WTC11 (cell line): Measurements from ENCODE around the gene ADRA2C. TPM values are rescaled to one million over a fixed set of nuclear protein-coding genes. Genes with fewer than 3 reads are reported as not detected.

ENCODE experiments used
- ATAC-seq: fragments of 200-7000 bp; cut with Tn5 transposase; 2 replicates; pipeline ENCODE4 v1.10.0; 2021; ENCODE audit warnings: mild to moderate bottlenecking, moderate library complexity
- CTCF ChIA-PET: fragments of 300-600 bp; sonication (Branson Sonifier 250); formaldehyde crosslinking; loops from one replicate; lab custom pipeline; 2021; ENCODE audit warnings: antibody characterized with exemption; lab: Charles Lee
- POLR2A ChIA-PET: fragments of 350-600 bp; sonication (Branson Sonifier 250); formaldehyde crosslinking; loops from one replicate; lab custom pipeline; 2021; ENCODE audit warnings: antibody characterized with exemption; lab: Charles Lee
- DNase-seq: peaks from one replicate; pipeline ENCODE4 v3.0.0; 2021; ENCODE audit warnings: low spot score
- H3K27ac Mint-ChIP-seq: 2 replicates; pipeline ENCODE4 v1.8.0; 2021; ENCODE audit warnings: mixed read lengths
- H3K27me3 Mint-ChIP-seq: 2 replicates; pipeline ENCODE4 v1.8.0; 2021; ENCODE audit warnings: low read depth, mild to moderate bottlenecking, moderate library complexity, mixed read lengths
- H3K36me3 Mint-ChIP-seq: 2 replicates; pipeline ENCODE4 v1.8.0; 2021; ENCODE audit warnings: mixed read lengths
- H3K4me1 Mint-ChIP-seq: 2 replicates; pipeline ENCODE4 v1.8.0; 2022; ENCODE audit warnings: mixed read lengths
- H3K4me3 Mint-ChIP-seq: 2 replicates; pipeline ENCODE4 v1.8.0; 2021; ENCODE audit warnings: mild to moderate bottlenecking, moderate library complexity, mixed read lengths
- H3K9me3 Mint-ChIP-seq: 2 replicates; pipeline ENCODE4 v1.8.0; 2021; ENCODE audit warnings: mixed read lengths
- CREB1 ChIP-seq: sonication (generic); formaldehyde crosslinking; IDR thresholded peaks from 2 replicates; pipeline ENCODE4 v1.8.0; 2023; ENCODE audit warnings: mild to moderate bottlenecking, missing genetic modification reagents
- EMX1 ChIP-seq: fragments of 250-450 bp; sonication (Bioruptor Pico); IDR thresholded peaks from 2 replicates; pipeline ENCODE4 v1.8.0; 2021; ENCODE audit warnings: mild to moderate bottlenecking
- FOXJ3 ChIP-seq: sonication (generic); formaldehyde crosslinking; IDR thresholded peaks from 2 replicates; pipeline ENCODE4 v1.9.0; 2021; ENCODE audit warnings: missing genetic modification reagents, mild to moderate bottlenecking, borderline replicate concordance
- IRF2 ChIP-seq: sonication (generic); formaldehyde crosslinking; IDR thresholded peaks from 2 replicates; pipeline ENCODE4 v1.8.0; 2022; ENCODE audit warnings: low read depth, missing genetic modification reagents, borderline replicate concordance
- KAT7 ChIP-seq: sonication (generic); formaldehyde crosslinking; IDR thresholded peaks from 2 replicates; pipeline ENCODE4 v1.8.1; 2023; ENCODE audit warnings: missing genetic modification reagents, mild to moderate bottlenecking, borderline replicate concordance
- NFE2L1 ChIP-seq: sonication (generic); formaldehyde crosslinking; IDR thresholded peaks from 2 replicates; pipeline ENCODE4 v1.8.1; 2023; ENCODE audit warnings: missing genetic modification reagents
- NR3C1 ChIP-seq: sonication (generic); formaldehyde crosslinking; conservative IDR thresholded peaks from 2 replicates; pipeline ENCODE4 v1.8.1; 2023; ENCODE audit warnings: low read depth, mild to moderate bottlenecking, missing genetic modification reagents
- SMAD3 ChIP-seq: sonication (generic); formaldehyde crosslinking; IDR thresholded peaks from 2 replicates; pipeline ENCODE4 v1.8.0; 2022; ENCODE audit warnings: missing genetic modification reagents, mild to moderate bottlenecking, borderline replicate concordance
- ZNF416 ChIP-seq: fragments of 250-450 bp; sonication (Bioruptor Pico); IDR thresholded peaks from 2 replicates; pipeline ENCODE4 v1.9.0; 2021; ENCODE audit warnings: mild to moderate bottlenecking, inconsistent platforms
- ZNF423 ChIP-seq: fragments of 250-450 bp; sonication (Bioruptor Pico); IDR thresholded peaks from 2 replicates; pipeline ENCODE4 v2.1.2; 2022; ENCODE audit warnings: mild to moderate bottlenecking, moderate library complexity
- ZNF671 ChIP-seq: fragments of 250-450 bp; sonication (Bioruptor Pico); IDR thresholded peaks from 2 replicates; pipeline ENCODE4 v1.8.0; 2021; ENCODE audit warnings: mild to moderate bottlenecking
- total RNA-seq: library from RNA; stranded (reverse); gene quantifications from 3 replicates; pipeline ENCODE4 v1.2.3, GENCODE V29; 2021
- TF ChIP-seq, protein P1 (sequence below): sonication (generic); formaldehyde crosslinking; IDR thresholded peaks from 2 replicates; pipeline ENCODE4 v1.8.1; 2023; ENCODE audit warnings: mild to moderate bottlenecking, missing genetic modification reagents
- TF ChIP-seq, protein P2 (sequence below): sonication (generic); formaldehyde crosslinking; IDR thresholded peaks from 2 replicates; pipeline ENCODE4 v1.8.0; 2022; ENCODE audit warnings: mild to moderate bottlenecking, missing genetic modification reagents
- TF ChIP-seq, protein P3 (sequence below): fragments of 200-600 bp; IDR thresholded peaks from 2 replicates; pipeline ENCODE4 v1.8.0; 2022; ENCODE audit warnings: antibody characterized with exemption
- TF ChIP-seq, protein P4 (sequence below): sonication (generic); formaldehyde crosslinking; IDR thresholded peaks from 2 replicates; pipeline ENCODE4 v1.8.0; 2023; ENCODE audit warnings: missing genetic modification reagents
- TF ChIP-seq, protein P5 (sequence below): sonication (generic); formaldehyde crosslinking; IDR thresholded peaks from 2 replicates; pipeline ENCODE4 v1.8.0; 2022; ENCODE audit warnings: mild to moderate bottlenecking, missing genetic modification reagents
- TF ChIP-seq, protein P6 (sequence below): sonication (generic); formaldehyde crosslinking; IDR thresholded peaks from 2 replicates; pipeline ENCODE4 v1.8.1; 2023; ENCODE audit warnings: mild to moderate bottlenecking, missing genetic modification reagents, borderline replicate concordance
- TF ChIP-seq, protein P7 (sequence below): sonication (generic); formaldehyde crosslinking; IDR thresholded peaks from 2 replicates; pipeline ENCODE4 v1.8.1; 2022; ENCODE audit warnings: mild to moderate bottlenecking, moderate library complexity, missing genetic modification reagents

ADRA2C gene
- total RNA-seq, 1 experiment from 2014 or later = 21.8 TPM

DNA sequence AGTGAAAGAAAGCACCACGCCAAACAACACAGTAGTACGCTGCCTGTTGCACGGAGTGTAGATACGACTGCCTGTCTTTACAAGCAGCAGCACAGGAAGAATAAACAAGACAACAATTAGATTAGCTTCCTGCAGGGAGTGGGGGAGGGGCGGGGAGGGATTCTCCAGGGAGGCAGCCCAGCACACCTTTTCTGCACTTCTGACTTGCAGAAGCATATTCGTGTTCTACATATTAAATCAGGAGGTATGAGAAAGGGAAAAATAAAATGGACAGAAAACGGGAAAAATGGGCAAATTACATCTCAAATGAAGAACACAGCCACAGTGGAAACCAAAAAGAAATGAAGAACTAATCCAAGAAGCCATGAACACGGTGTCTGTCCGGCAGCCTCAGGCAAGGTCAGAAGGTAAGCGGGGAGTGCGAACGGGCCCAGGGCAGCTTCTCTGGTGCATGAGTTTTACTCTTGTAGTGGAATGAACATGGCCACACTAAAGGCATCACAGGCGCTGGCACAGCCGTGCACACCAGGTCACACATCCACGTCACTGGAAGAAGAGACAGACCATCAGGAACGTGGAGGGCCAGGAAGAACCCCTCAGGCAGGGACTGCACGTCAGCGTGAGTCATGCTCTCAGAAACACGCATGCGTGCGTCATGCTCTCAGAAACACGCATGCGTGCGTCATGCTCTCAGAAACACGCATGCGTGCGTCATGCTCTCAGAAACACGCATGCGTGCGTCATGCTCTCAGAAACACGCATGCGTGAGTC, 20.1 kb upstream of the ADRA2C start (continued):
- TF ChIP-seq EMX1 = no peak

DNA sequence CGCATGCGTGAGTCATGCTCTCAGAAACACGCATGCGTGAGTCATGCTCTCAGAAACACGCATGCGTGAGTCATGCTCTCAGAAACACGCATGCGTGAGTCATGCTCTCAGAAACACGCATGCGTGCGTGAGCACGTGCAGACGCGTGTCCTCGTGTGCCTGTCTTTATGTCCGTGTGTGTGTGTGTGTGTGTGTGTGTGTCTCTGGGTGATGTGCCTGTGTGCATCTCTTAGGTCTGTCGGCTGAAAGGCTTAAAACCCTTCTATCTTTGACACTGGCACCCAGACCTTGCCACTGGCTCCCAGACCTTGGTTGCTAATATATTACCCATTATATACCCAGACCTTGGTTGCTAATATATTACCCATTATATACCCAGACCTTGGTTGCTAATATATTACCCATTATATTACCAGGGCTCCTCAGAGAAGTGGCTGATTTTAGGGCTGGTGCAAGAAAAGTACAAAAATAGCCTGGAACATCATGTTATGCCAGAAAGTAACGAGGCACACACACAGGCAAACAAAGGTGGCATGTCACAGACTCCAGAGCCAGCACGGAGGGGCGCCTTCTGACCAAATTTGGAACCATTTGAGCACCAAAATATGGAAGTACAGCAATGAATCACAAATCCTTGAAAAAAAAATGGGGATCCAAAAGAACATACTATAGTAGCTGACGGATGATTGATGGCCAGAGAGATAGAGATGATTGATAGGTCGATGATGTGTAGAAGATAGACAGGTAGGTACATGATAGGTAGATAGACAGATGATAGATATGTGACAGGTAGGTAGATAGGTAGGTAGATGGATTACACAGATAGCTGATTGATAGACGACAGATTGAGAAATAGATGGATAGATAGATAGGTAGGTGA, 19.2 kb upstream of the ADRA2C start:
- ChIA-PET POLR2A (interaction anchor here (1.1 kb wide), 1 partner anchor 18 kb away, joined by 5 read pairs; no protein-coding TSS in a partner anchor), CTCF (interaction anchor here (0.6 to 4.8 kb wide), 35 partner anchors 8 to 595 kb away, joined by 3 to 80 read pairs (median 5); partner anchors contain the start of gene ADRA2C)
- Mint-ChIP-seq H3K4me3 (no peak overlapping the region), H3K4me1 (peaks cover 36% of the 10 kb centered on the region), H3K27ac (no peak overlapping the region), H3K9me3 (peaks cover 12% of the 10 kb centered on the region), H3K27me3 (peaks cover 13% of the 10 kb centered on the region), H3K36me3 (peaks cover 6% of the 10 kb centered on the region; the same call in 1 of the 2 replicates)
- no peak for TF ChIP-seq SMAD3 (CRISPR knock-in tag)
- TF ChIP-seq, protein P1, sequence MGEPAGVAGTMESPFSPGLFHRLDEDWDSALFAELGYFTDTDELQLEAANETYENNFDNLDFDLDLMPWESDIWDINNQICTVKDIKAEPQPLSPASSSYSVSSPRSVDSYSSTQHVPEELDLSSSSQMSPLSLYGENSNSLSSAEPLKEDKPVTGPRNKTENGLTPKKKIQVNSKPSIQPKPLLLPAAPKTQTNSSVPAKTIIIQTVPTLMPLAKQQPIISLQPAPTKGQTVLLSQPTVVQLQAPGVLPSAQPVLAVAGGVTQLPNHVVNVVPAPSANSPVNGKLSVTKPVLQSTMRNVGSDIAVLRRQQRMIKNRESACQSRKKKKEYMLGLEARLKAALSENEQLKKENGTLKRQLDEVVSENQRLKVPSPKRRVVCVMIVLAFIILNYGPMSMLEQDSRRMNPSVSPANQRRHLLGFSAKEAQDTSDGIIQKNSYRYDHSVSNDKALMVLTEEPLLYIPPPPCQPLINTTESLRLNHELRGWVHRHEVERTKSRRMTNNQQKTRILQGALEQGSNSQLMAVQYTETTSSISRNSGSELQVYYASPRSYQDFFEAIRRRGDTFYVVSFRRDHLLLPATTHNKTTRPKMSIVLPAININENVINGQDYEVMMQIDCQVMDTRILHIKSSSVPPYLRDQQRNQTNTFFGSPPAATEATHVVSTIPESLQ (CRISPR knock-in tag) = no peak
- no peak for TF ChIP-seq ZNF423 (CRISPR knock-in tag)
- TF ChIP-seq ZNF416 (CRISPR knock-in tag) = no peak
- no peak for TF ChIP-seq NFE2L1 (CRISPR knock-in tag)
- TF ChIP-seq KAT7 (CRISPR knock-in tag) = no peak
- no peak for TF ChIP-seq IRF2 (CRISPR knock-in tag)
- TF ChIP-seq FOXJ3 (CRISPR knock-in tag) = no peak
- no peak for TF ChIP-seq NR3C1
- TF ChIP-seq CREB1 (CRISPR knock-in tag) = no peak
- DNase-seq = no peak
- no peak for ATAC-seq

DNA sequence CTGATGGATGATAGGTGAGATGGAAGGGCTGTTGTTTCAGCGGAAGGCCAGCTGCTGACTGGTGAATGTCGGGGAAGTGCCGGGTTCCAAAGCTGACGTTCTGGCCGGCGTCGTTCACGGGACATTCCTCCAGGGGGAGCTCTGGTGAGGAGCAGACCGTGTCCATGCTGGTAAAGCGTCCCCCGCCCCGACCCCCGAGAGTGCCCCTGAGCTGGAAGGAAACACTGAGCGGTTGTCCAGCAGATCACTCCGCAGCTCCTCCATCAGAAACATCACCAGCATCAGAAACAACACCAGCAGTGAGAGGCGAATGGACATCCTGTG, 18.6 kb upstream of the ADRA2C start:
- peaks cover 36% of the 10 kb centered on the region for H3K4me1 Mint-ChIP-seq
- ChIA-PET POLR2A (interaction anchor here (1.1 kb wide), 1 partner anchor 18 kb away, joined by 5 read pairs; no protein-coding TSS in a partner anchor), CTCF (interaction anchor here (0.6 to 4.8 kb wide), 39 partner anchors 8 to 595 kb away, joined by 3 to 80 read pairs (median 5); partner anchors contain the start of gene ADRA2C)
- TF ChIP-seq, protein P2, sequence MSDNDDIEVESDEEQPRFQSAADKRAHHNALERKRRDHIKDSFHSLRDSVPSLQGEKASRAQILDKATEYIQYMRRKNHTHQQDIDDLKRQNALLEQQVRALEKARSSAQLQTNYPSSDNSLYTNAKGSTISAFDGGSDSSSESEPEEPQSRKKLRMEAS (CRISPR knock-in tag) = no peak
- TF ChIP-seq, protein P3, sequence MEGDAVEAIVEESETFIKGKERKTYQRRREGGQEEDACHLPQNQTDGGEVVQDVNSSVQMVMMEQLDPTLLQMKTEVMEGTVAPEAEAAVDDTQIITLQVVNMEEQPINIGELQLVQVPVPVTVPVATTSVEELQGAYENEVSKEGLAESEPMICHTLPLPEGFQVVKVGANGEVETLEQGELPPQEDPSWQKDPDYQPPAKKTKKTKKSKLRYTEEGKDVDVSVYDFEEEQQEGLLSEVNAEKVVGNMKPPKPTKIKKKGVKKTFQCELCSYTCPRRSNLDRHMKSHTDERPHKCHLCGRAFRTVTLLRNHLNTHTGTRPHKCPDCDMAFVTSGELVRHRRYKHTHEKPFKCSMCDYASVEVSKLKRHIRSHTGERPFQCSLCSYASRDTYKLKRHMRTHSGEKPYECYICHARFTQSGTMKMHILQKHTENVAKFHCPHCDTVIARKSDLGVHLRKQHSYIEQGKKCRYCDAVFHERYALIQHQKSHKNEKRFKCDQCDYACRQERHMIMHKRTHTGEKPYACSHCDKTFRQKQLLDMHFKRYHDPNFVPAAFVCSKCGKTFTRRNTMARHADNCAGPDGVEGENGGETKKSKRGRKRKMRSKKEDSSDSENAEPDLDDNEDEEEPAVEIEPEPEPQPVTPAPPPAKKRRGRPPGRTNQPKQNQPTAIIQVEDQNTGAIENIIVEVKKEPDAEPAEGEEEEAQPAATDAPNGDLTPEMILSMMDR = peak; percentile 37; the same call in 1 of the 2 replicates
- TF ChIP-seq, protein P4, sequence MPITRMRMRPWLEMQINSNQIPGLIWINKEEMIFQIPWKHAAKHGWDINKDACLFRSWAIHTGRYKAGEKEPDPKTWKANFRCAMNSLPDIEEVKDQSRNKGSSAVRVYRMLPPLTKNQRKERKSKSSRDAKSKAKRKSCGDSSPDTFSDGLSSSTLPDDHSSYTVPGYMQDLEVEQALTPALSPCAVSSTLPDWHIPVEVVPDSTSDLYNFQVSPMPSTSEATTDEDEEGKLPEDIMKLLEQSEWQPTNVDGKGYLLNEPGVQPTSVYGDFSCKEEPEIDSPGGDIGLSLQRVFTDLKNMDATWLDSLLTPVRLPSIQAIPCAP (CRISPR knock-in tag) = no peak
- TF ChIP-seq, protein P5, sequence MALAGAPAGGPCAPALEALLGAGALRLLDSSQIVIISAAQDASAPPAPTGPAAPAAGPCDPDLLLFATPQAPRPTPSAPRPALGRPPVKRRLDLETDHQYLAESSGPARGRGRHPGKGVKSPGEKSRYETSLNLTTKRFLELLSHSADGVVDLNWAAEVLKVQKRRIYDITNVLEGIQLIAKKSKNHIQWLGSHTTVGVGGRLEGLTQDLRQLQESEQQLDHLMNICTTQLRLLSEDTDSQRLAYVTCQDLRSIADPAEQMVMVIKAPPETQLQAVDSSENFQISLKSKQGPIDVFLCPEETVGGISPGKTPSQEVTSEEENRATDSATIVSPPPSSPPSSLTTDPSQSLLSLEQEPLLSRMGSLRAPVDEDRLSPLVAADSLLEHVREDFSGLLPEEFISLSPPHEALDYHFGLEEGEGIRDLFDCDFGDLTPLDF (CRISPR knock-in tag) = no peak
- TF ChIP-seq, protein P6, sequence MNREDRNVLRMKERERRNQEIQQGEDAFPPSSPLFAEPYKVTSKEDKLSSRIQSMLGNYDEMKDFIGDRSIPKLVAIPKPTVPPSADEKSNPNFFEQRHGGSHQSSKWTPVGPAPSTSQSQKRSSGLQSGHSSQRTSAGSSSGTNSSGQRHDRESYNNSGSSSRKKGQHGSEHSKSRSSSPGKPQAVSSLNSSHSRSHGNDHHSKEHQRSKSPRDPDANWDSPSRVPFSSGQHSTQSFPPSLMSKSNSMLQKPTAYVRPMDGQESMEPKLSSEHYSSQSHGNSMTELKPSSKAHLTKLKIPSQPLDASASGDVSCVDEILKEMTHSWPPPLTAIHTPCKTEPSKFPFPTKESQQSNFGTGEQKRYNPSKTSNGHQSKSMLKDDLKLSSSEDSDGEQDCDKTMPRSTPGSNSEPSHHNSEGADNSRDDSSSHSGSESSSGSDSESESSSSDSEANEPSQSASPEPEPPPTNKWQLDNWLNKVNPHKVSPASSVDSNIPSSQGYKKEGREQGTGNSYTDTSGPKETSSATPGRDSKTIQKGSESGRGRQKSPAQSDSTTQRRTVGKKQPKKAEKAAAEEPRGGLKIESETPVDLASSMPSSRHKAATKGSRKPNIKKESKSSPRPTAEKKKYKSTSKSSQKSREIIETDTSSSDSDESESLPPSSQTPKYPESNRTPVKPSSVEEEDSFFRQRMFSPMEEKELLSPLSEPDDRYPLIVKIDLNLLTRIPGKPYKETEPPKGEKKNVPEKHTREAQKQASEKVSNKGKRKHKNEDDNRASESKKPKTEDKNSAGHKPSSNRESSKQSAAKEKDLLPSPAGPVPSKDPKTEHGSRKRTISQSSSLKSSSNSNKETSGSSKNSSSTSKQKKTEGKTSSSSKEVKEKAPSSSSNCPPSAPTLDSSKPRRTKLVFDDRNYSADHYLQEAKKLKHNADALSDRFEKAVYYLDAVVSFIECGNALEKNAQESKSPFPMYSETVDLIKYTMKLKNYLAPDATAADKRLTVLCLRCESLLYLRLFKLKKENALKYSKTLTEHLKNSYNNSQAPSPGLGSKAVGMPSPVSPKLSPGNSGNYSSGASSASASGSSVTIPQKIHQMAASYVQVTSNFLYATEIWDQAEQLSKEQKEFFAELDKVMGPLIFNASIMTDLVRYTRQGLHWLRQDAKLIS (CRISPR knock-in tag) = no peak
- TF ChIP-seq, protein P7, sequence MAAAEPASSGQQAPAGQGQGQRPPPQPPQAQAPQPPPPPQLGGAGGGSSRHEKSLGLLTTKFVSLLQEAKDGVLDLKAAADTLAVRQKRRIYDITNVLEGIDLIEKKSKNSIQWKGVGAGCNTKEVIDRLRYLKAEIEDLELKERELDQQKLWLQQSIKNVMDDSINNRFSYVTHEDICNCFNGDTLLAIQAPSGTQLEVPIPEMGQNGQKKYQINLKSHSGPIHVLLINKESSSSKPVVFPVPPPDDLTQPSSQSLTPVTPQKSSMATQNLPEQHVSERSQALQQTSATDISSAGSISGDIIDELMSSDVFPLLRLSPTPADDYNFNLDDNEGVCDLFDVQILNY (CRISPR knock-in tag) = no peak
- no peak for TF ChIP-seq ZNF671 (CRISPR knock-in tag)
- TF ChIP-seq NR3C1 = no peak
- peak; percentile 87 for DNase-seq
- H3K36me3 Mint-ChIP-seq = peaks cover 6% of the 10 kb centered on the region; the same call in 1 of the 2 replicates
- H3K4me3 Mint-ChIP-seq = no peak overlapping the region
- peak; percentile 78 for ATAC-seq
- peaks cover 6% of the 10 kb centered on the region for H3K9me3 Mint-ChIP-seq
- no peak overlapping the region for H3K27ac Mint-ChIP-seq
- H3K27me3 Mint-ChIP-seq = peaks cover 13% of the 10 kb centered on the region
